ENCODE results near the gene RBM17.

DNA sequence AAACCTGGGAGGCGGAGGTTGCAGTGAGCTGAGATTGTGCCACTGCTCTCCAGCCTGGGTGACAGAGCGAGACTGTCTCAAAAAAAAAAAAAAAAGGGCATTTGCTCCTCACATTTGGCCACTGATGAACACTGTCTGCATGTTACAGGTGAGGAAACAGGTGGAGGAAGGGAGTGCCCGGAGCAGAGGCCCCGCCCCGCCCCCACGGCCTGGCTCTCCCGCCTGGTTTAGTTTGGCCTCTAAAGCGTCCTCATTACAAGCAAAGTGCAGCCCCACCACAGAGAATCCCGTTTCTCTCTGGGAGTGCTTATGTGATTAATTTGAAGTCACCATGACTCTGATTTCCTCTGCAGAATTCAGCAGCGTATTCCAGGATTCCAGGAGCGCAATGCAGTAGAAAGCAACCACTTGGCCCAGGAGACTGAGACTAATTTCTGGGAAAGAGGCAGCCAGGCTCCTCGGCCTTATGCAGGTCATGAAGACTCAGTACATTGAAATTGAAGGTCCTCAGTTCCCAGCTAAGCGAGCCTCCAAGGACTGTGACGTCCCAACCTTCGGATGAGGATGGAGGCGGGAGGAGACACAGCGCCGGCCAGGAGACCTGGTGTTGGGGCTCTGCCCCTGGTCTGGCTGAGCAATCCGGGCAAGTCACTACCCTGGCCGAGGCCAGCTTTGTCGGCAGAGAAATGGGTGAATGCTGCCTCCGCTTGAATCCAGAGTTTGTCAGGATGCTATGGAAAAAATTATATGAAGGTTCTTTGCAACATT, 44.7 kb downstream of the RBM17 start:
- TF ChIP-seq, protein P1, sequence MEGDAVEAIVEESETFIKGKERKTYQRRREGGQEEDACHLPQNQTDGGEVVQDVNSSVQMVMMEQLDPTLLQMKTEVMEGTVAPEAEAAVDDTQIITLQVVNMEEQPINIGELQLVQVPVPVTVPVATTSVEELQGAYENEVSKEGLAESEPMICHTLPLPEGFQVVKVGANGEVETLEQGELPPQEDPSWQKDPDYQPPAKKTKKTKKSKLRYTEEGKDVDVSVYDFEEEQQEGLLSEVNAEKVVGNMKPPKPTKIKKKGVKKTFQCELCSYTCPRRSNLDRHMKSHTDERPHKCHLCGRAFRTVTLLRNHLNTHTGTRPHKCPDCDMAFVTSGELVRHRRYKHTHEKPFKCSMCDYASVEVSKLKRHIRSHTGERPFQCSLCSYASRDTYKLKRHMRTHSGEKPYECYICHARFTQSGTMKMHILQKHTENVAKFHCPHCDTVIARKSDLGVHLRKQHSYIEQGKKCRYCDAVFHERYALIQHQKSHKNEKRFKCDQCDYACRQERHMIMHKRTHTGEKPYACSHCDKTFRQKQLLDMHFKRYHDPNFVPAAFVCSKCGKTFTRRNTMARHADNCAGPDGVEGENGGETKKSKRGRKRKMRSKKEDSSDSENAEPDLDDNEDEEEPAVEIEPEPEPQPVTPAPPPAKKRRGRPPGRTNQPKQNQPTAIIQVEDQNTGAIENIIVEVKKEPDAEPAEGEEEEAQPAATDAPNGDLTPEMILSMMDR (IDR thresholded peaks at IDR 0.05) = no peak
- no peak for TF ChIP-seq POLR2A (IDR thresholded peaks at IDR 0.05)
